ENCODE measurements around the gene TBC1D9. TPM values are rescaled to one million over a fixed set of nuclear protein-coding genes. Genes with fewer than 3 reads are reported as not detected.

Gene TBC1D9
- total RNA-seq, 1 experiment from 2014 or later: 0.70 TPM

DNA sequence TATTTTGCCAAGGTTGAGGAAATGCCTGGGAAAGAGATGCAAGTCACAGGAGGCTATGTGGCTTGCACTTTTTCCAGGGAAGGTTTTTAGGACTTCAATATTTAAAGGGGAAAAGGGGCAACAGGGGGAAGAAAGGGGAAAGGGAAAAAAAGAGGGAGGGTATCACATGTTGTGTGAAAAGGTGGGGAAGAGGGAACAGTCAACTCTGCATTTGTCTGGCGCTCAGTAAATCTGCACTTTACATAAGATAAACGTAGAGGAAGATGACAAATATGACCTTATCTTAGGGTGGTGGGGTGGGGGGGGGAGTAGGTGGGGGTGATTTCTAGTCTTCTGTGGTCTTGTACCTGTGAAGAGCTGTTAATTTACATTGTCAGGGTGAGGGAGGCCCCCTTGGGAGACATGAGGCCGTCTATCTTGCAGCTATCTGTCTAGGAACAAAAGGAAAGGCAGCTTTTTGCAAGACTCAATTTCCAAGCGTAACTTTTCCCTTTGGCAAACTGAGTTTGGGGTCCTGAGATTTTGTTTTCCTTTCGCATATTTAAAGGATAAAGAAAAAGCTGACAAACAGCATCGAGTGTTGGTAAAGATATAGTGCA lies 115.9 kb downstream of the TBC1D9 start:
- Mint-ChIP-seq H3K27me3 (ENCODE audit: low read depth) (no peaks in the 10 kb centered on the region), H3K36me3 (no peaks in the 10 kb centered on the region), H3K27ac (no peak overlapping the region), H3K9me3 (no peaks in the 10 kb centered on the region), H3K4me1 (peaks cover 32% of the 10 kb centered on the region), H3K4me3 (no peak overlapping the region)
- TF ChIP-seq CREM (CRISPR knock-in tag; IDR thresholded peaks at IDR 0.05) (no peak), ZNF263 (CRISPR knock-in tag; IDR thresholded peaks at IDR 0.05; ENCODE audit: low read depth) (no peak), ZNF121 (CRISPR knock-in tag; IDR thresholded peaks at IDR 0.05) (no peak), ZNF219 (CRISPR knock-in tag; IDR thresholded peaks at IDR 0.05; ENCODE audit: borderline replicate concordance) (no peak), NFYB (CRISPR knock-in tag; conservative IDR thresholded peaks at IDR 0.05; ENCODE audit: low read depth) (no peak), ZNF671 (CRISPR knock-in tag; IDR thresholded peaks at IDR 0.05) (no peak), KAT7 (CRISPR knock-in tag; IDR thresholded peaks at IDR 0.05; ENCODE audit: borderline replicate concordance) (no peak), ELF4 (CRISPR knock-in tag; IDR thresholded peaks at IDR 0.05; ENCODE audit: low read depth) (no peak), SOX15 (CRISPR knock-in tag; IDR thresholded peaks at IDR 0.05) (no peak), OVOL2 (CRISPR knock-in tag; IDR thresholded peaks at IDR 0.05; ENCODE audit: borderline replicate concordance) (no peak), GTF2I (CRISPR knock-in tag; conservative IDR thresholded peaks at IDR 0.05) (no peak)
- TF ChIP-seq, protein P1, sequence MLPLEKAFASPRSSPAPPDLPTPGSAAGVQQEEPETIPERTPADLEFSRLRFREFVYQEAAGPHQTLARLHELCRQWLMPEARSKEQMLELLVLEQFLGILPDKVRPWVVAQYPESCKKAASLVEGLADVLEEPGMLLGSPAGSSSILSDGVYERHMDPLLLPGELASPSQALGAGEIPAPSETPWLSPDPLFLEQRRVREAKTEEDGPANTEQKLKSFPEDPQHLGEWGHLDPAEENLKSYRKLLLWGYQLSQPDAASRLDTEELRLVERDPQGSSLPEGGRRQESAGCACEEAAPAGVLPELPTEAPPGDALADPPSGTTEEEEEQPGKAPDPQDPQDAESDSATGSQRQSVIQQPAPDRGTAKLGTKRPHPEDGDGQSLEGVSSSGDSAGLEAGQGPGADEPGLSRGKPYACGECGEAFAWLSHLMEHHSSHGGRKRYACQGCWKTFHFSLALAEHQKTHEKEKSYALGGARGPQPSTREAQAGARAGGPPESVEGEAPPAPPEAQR (CRISPR knock-in tag; IDR thresholded peaks at IDR 0.05): no peak
- TF ChIP-seq, protein P2, sequence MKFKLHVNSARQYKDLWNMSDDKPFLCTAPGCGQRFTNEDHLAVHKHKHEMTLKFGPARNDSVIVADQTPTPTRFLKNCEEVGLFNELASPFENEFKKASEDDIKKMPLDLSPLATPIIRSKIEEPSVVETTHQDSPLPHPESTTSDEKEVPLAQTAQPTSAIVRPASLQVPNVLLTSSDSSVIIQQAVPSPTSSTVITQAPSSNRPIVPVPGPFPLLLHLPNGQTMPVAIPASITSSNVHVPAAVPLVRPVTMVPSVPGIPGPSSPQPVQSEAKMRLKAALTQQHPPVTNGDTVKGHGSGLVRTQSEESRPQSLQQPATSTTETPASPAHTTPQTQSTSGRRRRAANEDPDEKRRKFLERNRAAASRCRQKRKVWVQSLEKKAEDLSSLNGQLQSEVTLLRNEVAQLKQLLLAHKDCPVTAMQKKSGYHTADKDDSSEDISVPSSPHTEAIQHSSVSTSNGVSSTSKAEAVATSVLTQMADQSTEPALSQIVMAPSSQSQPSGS (CRISPR knock-in tag; IDR thresholded peaks at IDR 0.05; ENCODE audit: borderline replicate concordance, low read depth): no peak
- TF ChIP-seq, protein P3, sequence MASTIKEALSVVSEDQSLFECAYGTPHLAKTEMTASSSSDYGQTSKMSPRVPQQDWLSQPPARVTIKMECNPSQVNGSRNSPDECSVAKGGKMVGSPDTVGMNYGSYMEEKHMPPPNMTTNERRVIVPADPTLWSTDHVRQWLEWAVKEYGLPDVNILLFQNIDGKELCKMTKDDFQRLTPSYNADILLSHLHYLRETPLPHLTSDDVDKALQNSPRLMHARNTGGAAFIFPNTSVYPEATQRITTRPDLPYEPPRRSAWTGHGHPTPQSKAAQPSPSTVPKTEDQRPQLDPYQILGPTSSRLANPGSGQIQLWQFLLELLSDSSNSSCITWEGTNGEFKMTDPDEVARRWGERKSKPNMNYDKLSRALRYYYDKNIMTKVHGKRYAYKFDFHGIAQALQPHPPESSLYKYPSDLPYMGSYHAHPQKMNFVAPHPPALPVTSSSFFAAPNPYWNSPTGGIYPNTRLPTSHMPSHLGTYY (CRISPR knock-in tag; IDR thresholded peaks at IDR 0.05): no peak
- TF ChIP-seq, protein P4, sequence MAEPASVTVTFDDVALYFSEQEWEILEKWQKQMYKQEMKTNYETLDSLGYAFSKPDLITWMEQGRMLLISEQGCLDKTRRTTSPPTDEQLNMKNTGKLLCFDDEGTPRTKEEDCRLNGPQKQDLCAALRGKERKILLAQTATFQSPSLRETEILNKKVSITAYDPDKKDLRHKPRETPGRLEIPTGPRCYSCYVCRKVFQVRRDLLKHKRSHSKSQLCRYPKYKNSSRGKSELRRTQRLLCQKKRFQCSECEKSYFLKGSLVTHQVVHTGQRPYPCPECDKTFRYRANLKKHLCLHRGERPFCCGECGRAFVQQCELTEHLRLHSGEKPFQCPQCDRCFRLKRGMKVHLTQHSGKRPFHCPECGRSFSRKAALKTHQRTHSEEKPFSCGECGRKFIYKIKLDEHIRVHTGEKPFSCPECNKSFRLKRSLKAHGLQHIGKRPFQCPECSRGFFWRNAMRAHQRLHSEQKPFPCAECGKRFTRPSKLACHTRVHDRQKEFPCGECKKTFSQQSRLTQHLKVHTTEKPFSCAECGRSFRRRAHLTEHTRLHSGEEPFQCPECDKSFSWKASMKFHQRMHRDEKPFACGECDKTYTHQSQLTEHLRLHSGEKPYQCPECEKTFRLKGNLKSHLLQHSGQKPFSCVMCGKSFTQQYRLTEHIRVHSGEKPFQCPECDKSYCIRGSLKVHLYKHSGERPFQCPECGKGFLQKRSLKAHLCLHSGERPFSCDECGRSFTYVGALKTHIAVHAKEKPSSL (CRISPR knock-in tag; conservative IDR thresholded peaks at IDR 0.05): no peak
- no peak for ATAC-seq
- POLR2A ChIA-PET: no interaction called here
- DNase-seq (ENCODE audit: low spot score): no peak
- CTCF ChIA-PET: interaction anchor here (1.2 to 1.3 kb wide), 3 partner anchors 211 to 280 kb away, joined by 3 to 4 read pairs (median 3); partner anchors contain the start of gene SCOC

DNA sequence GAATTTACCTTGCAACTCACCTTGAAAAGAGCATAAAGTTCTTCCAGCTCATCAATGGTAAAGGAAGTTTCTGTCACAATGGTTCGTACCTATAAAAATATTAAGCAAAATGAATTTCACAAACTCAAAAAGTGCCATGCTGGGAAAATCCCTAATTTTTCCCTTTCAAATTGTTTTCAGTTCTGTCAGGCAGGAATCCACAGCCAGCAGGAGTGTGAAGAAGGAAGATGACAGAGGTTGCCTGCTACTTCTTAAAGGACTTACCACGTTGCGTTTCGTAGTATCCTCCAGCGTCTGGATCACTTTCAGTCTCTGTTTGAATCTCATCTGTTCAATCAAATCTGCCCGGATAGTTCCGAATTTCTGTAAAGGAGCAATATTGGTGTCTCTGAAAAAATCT lies 117.1 kb downstream of the TBC1D9 start:
- TF ChIP-seq, protein P5, sequence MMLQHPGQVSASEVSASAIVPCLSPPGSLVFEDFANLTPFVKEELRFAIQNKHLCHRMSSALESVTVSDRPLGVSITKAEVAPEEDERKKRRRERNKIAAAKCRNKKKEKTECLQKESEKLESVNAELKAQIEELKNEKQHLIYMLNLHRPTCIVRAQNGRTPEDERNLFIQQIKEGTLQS (CRISPR knock-in tag; conservative IDR thresholded peaks at IDR 0.05): no peak
- TF ChIP-seq, protein P3 (CRISPR knock-in tag; IDR thresholded peaks at IDR 0.05): no peak
- TF ChIP-seq, protein P6, sequence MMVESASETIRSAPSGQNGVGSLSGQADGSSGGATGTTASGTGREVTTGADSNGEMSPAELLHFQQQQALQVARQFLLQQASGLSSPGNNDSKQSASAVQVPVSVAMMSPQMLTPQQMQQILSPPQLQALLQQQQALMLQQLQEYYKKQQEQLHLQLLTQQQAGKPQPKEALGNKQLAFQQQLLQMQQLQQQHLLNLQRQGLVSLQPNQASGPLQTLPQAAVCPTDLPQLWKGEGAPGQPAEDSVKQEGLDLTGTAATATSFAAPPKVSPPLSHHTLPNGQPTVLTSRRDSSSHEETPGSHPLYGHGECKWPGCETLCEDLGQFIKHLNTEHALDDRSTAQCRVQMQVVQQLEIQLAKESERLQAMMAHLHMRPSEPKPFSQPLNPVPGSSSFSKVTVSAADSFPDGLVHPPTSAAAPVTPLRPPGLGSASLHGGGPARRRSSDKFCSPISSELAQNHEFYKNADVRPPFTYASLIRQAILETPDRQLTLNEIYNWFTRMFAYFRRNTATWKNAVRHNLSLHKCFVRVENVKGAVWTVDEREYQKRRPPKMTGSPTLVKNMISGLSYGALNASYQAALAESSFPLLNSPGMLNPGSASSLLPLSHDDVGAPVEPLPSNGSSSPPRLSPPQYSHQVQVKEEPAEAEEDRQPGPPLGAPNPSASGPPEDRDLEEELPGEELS (CRISPR knock-in tag; IDR thresholded peaks at IDR 0.05): no peak
- TF ChIP-seq, protein P7, sequence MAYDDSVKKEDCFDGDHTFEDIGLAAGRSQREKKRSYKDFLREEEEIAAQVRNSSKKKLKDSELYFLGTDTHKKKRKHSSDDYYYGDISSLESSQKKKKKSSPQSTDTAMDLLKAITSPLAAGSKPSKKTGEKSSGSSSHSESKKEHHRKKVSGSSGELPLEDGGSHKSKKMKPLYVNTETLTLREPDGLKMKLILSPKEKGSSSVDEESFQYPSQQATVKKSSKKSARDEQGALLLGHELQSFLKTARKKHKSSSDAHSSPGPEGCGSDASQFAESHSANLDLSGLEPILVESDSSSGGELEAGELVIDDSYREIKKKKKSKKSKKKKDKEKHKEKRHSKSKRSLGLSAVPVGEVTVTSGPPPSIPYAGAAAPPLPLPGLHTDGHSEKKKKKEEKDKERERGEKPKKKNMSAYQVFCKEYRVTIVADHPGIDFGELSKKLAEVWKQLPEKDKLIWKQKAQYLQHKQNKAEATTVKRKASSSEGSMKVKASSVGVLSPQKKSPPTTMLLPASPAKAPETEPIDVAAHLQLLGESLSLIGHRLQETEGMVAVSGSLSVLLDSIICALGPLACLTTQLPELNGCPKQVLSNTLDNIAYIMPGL (CRISPR knock-in tag; IDR thresholded peaks at IDR 0.05): no peak
- TF ChIP-seq, protein P8, sequence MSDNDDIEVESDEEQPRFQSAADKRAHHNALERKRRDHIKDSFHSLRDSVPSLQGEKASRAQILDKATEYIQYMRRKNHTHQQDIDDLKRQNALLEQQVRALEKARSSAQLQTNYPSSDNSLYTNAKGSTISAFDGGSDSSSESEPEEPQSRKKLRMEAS (CRISPR knock-in tag; IDR thresholded peaks at IDR 0.05): no peak
- no peak for TF ChIP-seq CBFB (CRISPR knock-in tag; IDR thresholded peaks at IDR 0.05; ENCODE audit: low read depth)
- no peak for DNase-seq (ENCODE audit: low spot score)
- no peaks in the 10 kb centered on the region for H3K36me3 Mint-ChIP-seq
- ATAC-seq: no peak
- no peak overlapping the region for H3K4me3 Mint-ChIP-seq
- H3K27me3 Mint-ChIP-seq (ENCODE audit: low read depth): no peaks in the 10 kb centered on the region
- POLR2A ChIA-PET: no interaction called here
- H3K4me1 Mint-ChIP-seq: peaks cover 36% of the 10 kb centered on the region
- no peaks in the 10 kb centered on the region for H3K9me3 Mint-ChIP-seq
- no peak overlapping the region for H3K27ac Mint-ChIP-seq
- CTCF ChIA-PET: interaction anchor here (1.2 kb wide), 2 partner anchors 104 to 279 kb away, joined by 3 read pairs; no protein-coding TSS in a partner anchor

All from WTC11 (cell line).